Astrocyte (in vitro differentiated cells and primary cell): ENCODE results near the gene SLC25A10. TPM values are rescaled to one million over a fixed set of nuclear protein-coding genes. Genes with fewer than 3 reads are reported as not detected.

Experiments
- DNase-seq: peaks from one replicate; pipeline ENCODE4 v3.0.0-alpha.2; 2010; ENCODE audit warnings: low read depth
- FAIRE-seq: peaks from 2 replicates; lab custom pipeline; 2011; peaks lifted over from hg19 to GRCh38; lab: Jason Lieb, UNC
- H2AFZ ChIP-seq: 2 replicates; pipeline ENCODE4 v1.6.0; 2012; ENCODE audit warnings: low read depth, low read length, inconsistent platforms
- H3K27ac ChIP-seq: 2 replicates; pipeline ENCODE4 v1.5.1; 2011; ENCODE audit warnings: low read depth, low read length, inconsistent platforms
- H3K27me3 ChIP-seq: 2 replicates; pipeline ENCODE4 v1.6.0; 2011; ENCODE audit warnings: low read length, inconsistent platforms; ENCODE audit not compliant: insufficient read depth
- H3K36me3 ChIP-seq: 2 replicates; pipeline ENCODE4 v1.5.1; 2011; ENCODE audit warnings: low read length, inconsistent platforms; ENCODE audit not compliant: insufficient read depth
- H3K4me1 ChIP-seq: 2 replicates; pipeline ENCODE4 v1.5.1; 2011; ENCODE audit warnings: low read length, inconsistent platforms; ENCODE audit not compliant: insufficient read depth
- H3K4me2 ChIP-seq: 2 replicates; pipeline ENCODE4 v1.6.0; 2012; ENCODE audit warnings: low read length, inconsistent platforms
- H3K4me3 ChIP-seq: 2 replicates; pipeline ENCODE4 v1.5.1; 2011; ENCODE audit warnings: low read depth, mild to moderate bottlenecking, low read length, inconsistent platforms; ENCODE audit not compliant: insufficient read depth
- H3K79me2 ChIP-seq: 2 replicates; pipeline ENCODE4 v1.6.0; 2012; ENCODE audit warnings: mild to moderate bottlenecking, low read length, inconsistent platforms; ENCODE audit not compliant: insufficient read depth
- H3K9ac ChIP-seq: 2 replicates; pipeline ENCODE4 v1.6.0; 2012; ENCODE audit warnings: mild to moderate bottlenecking, low read length, inconsistent platforms
- H3K9me3 ChIP-seq: 2 replicates; pipeline ENCODE4 v1.5.1; 2012; ENCODE audit warnings: low read depth, mild to moderate bottlenecking, low read length, inconsistent platforms; ENCODE audit not compliant: insufficient read depth
- H4K20me1 ChIP-seq: 2 replicates; pipeline ENCODE4 v1.6.0; 2012; ENCODE audit warnings: low read length, inconsistent platforms; ENCODE audit not compliant: insufficient read depth
- H3K27ac Mint-ChIP-seq: one replicate; pipeline ENCODE4 v1.8.0; 2021; ENCODE audit warnings: mild to moderate bottlenecking, mixed read lengths; ENCODE audit not compliant: unreplicated experiment
- H3K27me3 Mint-ChIP-seq: one replicate; pipeline ENCODE4 v1.8.0; 2021; ENCODE audit warnings: low read depth, mixed read lengths; ENCODE audit not compliant: unreplicated experiment
- H3K36me3 Mint-ChIP-seq: one replicate; pipeline ENCODE4 v1.8.0; 2021; ENCODE audit warnings: low read depth, mixed read lengths; ENCODE audit not compliant: unreplicated experiment
- H3K4me1 Mint-ChIP-seq: one replicate; pipeline ENCODE4 v1.8.0; 2021; ENCODE audit warnings: low read depth, mixed read lengths; ENCODE audit not compliant: unreplicated experiment
- H3K4me3 Mint-ChIP-seq: one replicate; pipeline ENCODE4 v1.8.0; 2021; ENCODE audit warnings: mild to moderate bottlenecking, moderate library complexity, mixed read lengths; ENCODE audit not compliant: unreplicated experiment
- H3K9me3 Mint-ChIP-seq: one replicate; pipeline ENCODE4 v1.8.0; 2021; ENCODE audit warnings: mild to moderate bottlenecking, mixed read lengths; ENCODE audit not compliant: unreplicated experiment
- EZH2 ChIP-seq: IDR thresholded peaks from 2 replicates; pipeline ENCODE4 v1.6.1; 2012; ENCODE audit warnings: mild to moderate bottlenecking, low read length, inconsistent platforms; ENCODE audit not compliant: insufficient read depth
- total RNA-seq: library from RNA; stranded (reverse); gene quantifications from 2 replicates; pipeline ENCODE4 v1.2.1, GENCODE V29; 2021
- TF ChIP-seq, protein P1 (sequence below): IDR thresholded peaks from 2 replicates; pipeline ENCODE4 v1.5.1; 2011; ENCODE audit warnings: low read depth, mild to moderate bottlenecking, inconsistent platforms, low read length, moderate library complexity; ENCODE audit not compliant: insufficient read depth

SLC25A10 gene
- total RNA-seq, 1 donor from 2014 or later, result 9.3 TPM

DNA sequence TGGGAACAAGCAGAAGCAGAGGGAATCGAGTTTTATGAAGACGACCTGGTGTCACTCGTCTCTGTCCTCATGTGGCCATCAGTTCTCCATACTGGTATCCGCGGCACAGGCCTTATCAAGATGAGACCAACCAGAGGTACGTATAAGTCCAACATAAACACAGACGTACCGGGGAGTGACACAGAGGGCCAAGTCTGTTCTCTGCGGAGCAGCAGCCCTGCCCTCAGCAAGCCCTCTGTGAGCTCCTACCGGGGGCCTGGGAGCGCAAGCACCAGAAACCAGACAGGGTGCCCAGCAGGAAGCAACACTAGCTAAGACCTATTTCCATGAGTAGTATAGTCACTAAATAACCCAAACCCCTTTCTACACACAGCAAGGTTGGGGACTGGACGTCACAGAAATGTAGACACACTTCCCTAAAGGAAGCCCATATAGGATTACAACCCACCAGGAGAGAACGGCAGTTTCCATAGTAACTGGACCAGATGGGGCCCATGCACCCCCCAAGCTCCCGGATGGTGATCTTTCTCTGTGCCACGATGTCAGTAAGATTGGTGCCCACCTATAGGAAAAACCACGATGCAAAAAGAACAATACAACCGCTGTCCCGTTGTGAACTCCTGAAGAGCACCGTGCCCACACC lies 29.4 kb upstream of the SLC25A10 start:
- DNase-seq, result no peak
- peak overlapping the region; percentile 81 for H3K4me3 ChIP-seq
- TF ChIP-seq, protein P1, sequence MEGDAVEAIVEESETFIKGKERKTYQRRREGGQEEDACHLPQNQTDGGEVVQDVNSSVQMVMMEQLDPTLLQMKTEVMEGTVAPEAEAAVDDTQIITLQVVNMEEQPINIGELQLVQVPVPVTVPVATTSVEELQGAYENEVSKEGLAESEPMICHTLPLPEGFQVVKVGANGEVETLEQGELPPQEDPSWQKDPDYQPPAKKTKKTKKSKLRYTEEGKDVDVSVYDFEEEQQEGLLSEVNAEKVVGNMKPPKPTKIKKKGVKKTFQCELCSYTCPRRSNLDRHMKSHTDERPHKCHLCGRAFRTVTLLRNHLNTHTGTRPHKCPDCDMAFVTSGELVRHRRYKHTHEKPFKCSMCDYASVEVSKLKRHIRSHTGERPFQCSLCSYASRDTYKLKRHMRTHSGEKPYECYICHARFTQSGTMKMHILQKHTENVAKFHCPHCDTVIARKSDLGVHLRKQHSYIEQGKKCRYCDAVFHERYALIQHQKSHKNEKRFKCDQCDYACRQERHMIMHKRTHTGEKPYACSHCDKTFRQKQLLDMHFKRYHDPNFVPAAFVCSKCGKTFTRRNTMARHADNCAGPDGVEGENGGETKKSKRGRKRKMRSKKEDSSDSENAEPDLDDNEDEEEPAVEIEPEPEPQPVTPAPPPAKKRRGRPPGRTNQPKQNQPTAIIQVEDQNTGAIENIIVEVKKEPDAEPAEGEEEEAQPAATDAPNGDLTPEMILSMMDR, result no peak
- no peak for TF ChIP-seq EZH2
- Mint-ChIP-seq H3K4me3 (peak overlapping the region; percentile 92), H3K4me1 (peaks cover 14% of the 10 kb centered on the region), H3K36me3 (peaks cover 11% of the 10 kb centered on the region), H3K27ac (peak overlapping the region; percentile 83), H3K9me3 (no peaks in the 10 kb centered on the region), H3K27me3 (no peaks in the 10 kb centered on the region)
- peaks cover 54% of the 10 kb centered on the region for H4K20me1 ChIP-seq
- peak; percentile 9 for FAIRE-seq
- H3K9ac ChIP-seq, result peak overlapping the region; percentile 93
- peak overlapping the region; percentile 64 for H2AFZ ChIP-seq
- H3K4me2 ChIP-seq, result peak overlapping the region; percentile 94
- H3K27me3 ChIP-seq, result no peaks in the 10 kb centered on the region
- peaks cover 75% of the 10 kb centered on the region for H3K79me2 ChIP-seq
- H3K4me1 ChIP-seq, result peaks cover 29% of the 10 kb centered on the region
- H3K27ac ChIP-seq, result peak overlapping the region; percentile 80
- H3K36me3 ChIP-seq, result peaks cover 19% of the 10 kb centered on the region
- no peaks in the 10 kb centered on the region for H3K9me3 ChIP-seq

DNA sequence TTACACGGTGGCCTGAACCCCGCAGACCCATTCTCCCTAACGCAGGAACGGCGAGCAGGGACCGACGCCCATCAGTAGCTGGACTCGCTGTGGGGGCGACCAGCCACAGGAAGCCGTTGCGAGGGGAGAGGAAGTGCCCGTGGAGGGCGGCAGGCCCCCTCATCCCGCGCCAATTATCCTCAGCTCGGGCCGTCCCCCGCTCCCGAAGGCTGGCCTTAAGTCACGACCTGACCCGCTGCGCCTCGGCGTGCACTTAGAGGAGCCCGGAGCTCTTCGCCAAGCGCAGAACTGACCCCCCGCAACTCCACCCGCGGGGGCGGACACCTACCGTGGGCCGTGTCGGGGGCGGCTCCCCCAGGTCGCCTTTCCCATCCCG lies 28.9 kb upstream of the SLC25A10 start:
- peak overlapping the region; percentile 83 for H3K27ac Mint-ChIP-seq
- peak overlapping the region; percentile 64 for H2AFZ ChIP-seq

More for the DNA sequence above, 28.9 kb upstream of the SLC25A10 start:
- Histone ChIP-seq H3K36me3 (peaks cover 19% of the 10 kb centered on the region), H3K9me3 (no peaks in the 10 kb centered on the region), H3K79me2 (peaks cover 80% of the 10 kb centered on the region), H3K4me1 (peaks cover 29% of the 10 kb centered on the region), H3K27ac (peak overlapping the region; percentile 80), H3K9ac (peak overlapping the region; percentile 93), H3K27me3 (no peaks in the 10 kb centered on the region), H3K4me2 (peak overlapping the region; percentile 94), H3K4me3 (peak overlapping the region; percentile 81), H4K20me1 (peaks cover 59% of the 10 kb centered on the region)
- FAIRE-seq, result no peak
- Mint-ChIP-seq H3K4me3 (peak overlapping the region; percentile 92), H3K36me3 (peaks cover 8% of the 10 kb centered on the region), H3K9me3 (no peaks in the 10 kb centered on the region), H3K27me3 (no peaks in the 10 kb centered on the region), H3K4me1 (peaks cover 14% of the 10 kb centered on the region)
- TF ChIP-seq, protein P1, result no peak
- TF ChIP-seq EZH2, result no peak
- DNase-seq, result no peak
